GM12878 (cell line): ENCODE data around the gene ARHGEF37. TPM values are rescaled to one million over a fixed set of nuclear protein-coding genes. Genes with fewer than 3 reads are reported as not detected.
A peak's percentile ranks its signal among the peaks of the same experiment; 100 is the strongest.

Experiments
- CHD4 ChIP-seq: fragments of 200-600 bp; sonication (generic); IDR thresholded peaks from 2 replicates; pipeline ENCODE4 v1.6.1; 2016; ENCODE audit warnings: mild to moderate bottlenecking
- CREM ChIP-seq: IDR thresholded peaks from 2 replicates; pipeline ENCODE4 v1.6.1; 2014; ENCODE audit warnings: antibody characterized with exemption, low read depth
- IKZF2 ChIP-seq, 2 experiments: fragments of 450-650 bp; IDR thresholded peaks; 2 replicates each; pipeline ENCODE4 v1.6.1; 2017; ENCODE audit warnings: mild to moderate bottlenecking in 2 of 2, moderate library complexity in 2 of 2
- POU2F2 ChIP-seq: IDR thresholded peaks from 3 replicates; pipeline ENCODE4 v1.6.1; 2011; ENCODE audit warnings: low read depth, mild to moderate bottlenecking, low read length, borderline replicate concordance
- RAD21 ChIP-seq: IDR thresholded peaks from 2 replicates; pipeline ENCODE4 v1.6.1; 2011; ENCODE audit warnings: mild to moderate bottlenecking, low read depth, low read length, moderate library complexity; ENCODE audit not compliant: insufficient read depth
- RFX5 ChIP-seq: IDR thresholded peaks from 2 replicates; pipeline ENCODE4 v1.6.1; 2011; ENCODE audit warnings: low read depth, low read length, improper control_type of control experiment
- SIX5 ChIP-seq: IDR thresholded peaks from 2 replicates; pipeline ENCODE4 v1.6.1; 2011; ENCODE audit warnings: mild to moderate bottlenecking, low read depth, low read length, moderate library complexity; ENCODE audit not compliant: severe bottlenecking
- SMAD5 ChIP-seq: IDR thresholded peaks from 2 replicates; pipeline ENCODE4 v1.6.1; 2016; ENCODE audit warnings: antibody characterized with exemption, low read depth
- STAT3 ChIP-seq: IDR thresholded peaks from 2 replicates; pipeline ENCODE4 v1.6.1; 2011; ENCODE audit warnings: low read depth, low read length, improper control_type of control experiment
- TCF7 ChIP-seq: IDR thresholded peaks from 2 replicates; pipeline ENCODE4 v1.6.1; 2014; ENCODE audit warnings: antibody characterized with exemption, borderline replicate concordance
- YBX1 ChIP-seq: fragments of 450-650 bp; IDR thresholded peaks from 2 replicates; pipeline ENCODE4 v1.6.1; 2016; ENCODE audit warnings: antibody characterized with exemption
- polyA plus RNA-seq, 11 experiments: library from polyadenylated mRNA; depleted of rRNA in 4 of 11; unstranded in 6 of 11; stranded (reverse) in 5 of 11; fragments of >200 nt; fragmentation: Nextera tagmentation in 4 of 11; fragmentation: Illumina TruSeq in 1 of 11; extraction: Ambion mirVana in 4 of 11; extraction: Trizol in 1 of 11; gene quantifications; 1 replicate in 1 of 11; 2 replicates in 10 of 11; pipeline versions ENCODE4 v1.2.1 to v1.2.3, GENCODE V29; 2011 to 2016; ENCODE audit warnings: inconsistent platforms in 2 of 11, missing spikeins in 2 of 11, low read depth in 1 of 11
- total RNA-seq, 4 experiments: library from RNA; depleted of rRNA in 3 of 4; stranded (reverse); fragments of >200 nt in 3 of 4; fragmentation: Illumina TruSeq in 1 of 4; extraction: Trizol in 1 of 4; gene quantifications; 2 replicates each; pipeline versions ENCODE4 v1.2.1 to v1.2.3, GENCODE V29; 2013 to 2021
- TF ChIP-seq, protein P1 (sequence below): IDR thresholded peaks from 2 replicates; pipeline ENCODE4 v1.6.1; 2011; ENCODE audit warnings: borderline replicate concordance, low read depth, mild to moderate bottlenecking, moderate library complexity, mixed read lengths, low read length; ENCODE audit not compliant: insufficient read depth; ENCODE audit errors: extremely low read length
- TF ChIP-seq, protein P2 (sequence below), 3 experiments: IDR thresholded peaks in 2 of 3; conservative IDR thresholded peaks in 1 of 3; 2 replicates each; pipeline ENCODE4 v1.5.1; 2011; ENCODE audit warnings: low read depth in 3 of 3, low read length in 3 of 3, mild to moderate bottlenecking in 3 of 3, control low read depth in 2 of 3, moderate library complexity in 2 of 3, inconsistent platforms in 1 of 3, mixed read lengths in 1 of 3; ENCODE audit not compliant: control insufficient read depth in 2 of 3, insufficient read depth in 1 of 3; ENCODE audit errors: extremely low read depth in 1 of 3

ARHGEF37 gene
- total and polyA plus RNA-seq, 10 of the 15 experiments (the other 5 are each of a cell fraction or from before 2014, with no cell fraction given), result 0.16 to 1.1 (median 0.63) TPM

DNA sequence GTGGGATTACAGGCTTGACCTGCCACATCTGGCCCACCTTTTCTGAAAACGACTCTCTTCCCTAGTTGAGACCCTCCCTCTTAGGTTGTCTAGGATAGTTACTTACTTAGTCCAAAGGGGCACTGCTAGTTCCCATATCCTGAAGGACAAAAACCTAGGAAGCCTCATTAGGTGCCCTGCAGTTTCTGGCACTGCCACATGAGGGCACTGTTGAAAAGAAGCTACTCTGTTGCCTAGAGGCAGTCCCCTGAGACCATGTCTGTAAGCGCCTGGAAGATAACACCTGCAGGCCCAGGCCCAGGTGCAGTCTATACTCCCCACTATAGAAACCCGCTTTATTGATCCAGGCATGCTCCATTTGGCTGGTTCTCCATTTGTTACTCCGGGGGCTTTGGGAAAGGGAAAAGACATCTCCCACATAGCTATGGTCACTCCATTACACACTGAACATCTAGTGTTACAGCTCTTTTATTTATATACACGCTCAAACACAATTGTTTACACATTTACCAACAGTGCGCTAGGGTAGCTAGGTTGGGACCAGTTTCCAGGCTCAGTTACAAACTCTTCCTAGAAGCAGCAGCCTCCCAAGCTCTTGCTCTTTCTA lies 75.4 kb downstream of the ARHGEF37 start (continued):
- TF ChIP-seq, protein P1, sequence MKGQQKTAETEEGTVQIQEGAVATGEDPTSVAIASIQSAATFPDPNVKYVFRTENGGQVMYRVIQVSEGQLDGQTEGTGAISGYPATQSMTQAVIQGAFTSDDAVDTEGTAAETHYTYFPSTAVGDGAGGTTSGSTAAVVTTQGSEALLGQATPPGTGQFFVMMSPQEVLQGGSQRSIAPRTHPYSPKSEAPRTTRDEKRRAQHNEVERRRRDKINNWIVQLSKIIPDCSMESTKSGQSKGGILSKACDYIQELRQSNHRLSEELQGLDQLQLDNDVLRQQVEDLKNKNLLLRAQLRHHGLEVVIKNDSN, result no peak
- TF ChIP-seq YBX1, result no peak
- no peak for TF ChIP-seq CREM
- TF ChIP-seq, protein P2, sequence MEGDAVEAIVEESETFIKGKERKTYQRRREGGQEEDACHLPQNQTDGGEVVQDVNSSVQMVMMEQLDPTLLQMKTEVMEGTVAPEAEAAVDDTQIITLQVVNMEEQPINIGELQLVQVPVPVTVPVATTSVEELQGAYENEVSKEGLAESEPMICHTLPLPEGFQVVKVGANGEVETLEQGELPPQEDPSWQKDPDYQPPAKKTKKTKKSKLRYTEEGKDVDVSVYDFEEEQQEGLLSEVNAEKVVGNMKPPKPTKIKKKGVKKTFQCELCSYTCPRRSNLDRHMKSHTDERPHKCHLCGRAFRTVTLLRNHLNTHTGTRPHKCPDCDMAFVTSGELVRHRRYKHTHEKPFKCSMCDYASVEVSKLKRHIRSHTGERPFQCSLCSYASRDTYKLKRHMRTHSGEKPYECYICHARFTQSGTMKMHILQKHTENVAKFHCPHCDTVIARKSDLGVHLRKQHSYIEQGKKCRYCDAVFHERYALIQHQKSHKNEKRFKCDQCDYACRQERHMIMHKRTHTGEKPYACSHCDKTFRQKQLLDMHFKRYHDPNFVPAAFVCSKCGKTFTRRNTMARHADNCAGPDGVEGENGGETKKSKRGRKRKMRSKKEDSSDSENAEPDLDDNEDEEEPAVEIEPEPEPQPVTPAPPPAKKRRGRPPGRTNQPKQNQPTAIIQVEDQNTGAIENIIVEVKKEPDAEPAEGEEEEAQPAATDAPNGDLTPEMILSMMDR (IDR thresholded peaks at IDR 0.05 in 2 of 3, conservative IDR thresholded peaks at IDR 0.05 in 1 of 3; ENCODE audit: control insufficient read depth in 2 of 3, extremely low read depth in 1 of 3, insufficient read depth in 1 of 3, low read depth in 3 of 3, low read length in 3 of 3), result peak; percentile 72 to 83 (median 76)
- peak; percentile 69 for TF ChIP-seq RAD21
- peak; percentile 45; the same call in 1 of the 3 replicates for TF ChIP-seq POU2F2
- TF ChIP-seq TCF7, result no peak
- no peak for TF ChIP-seq STAT3
- no peak for TF ChIP-seq SIX5
- no peak for TF ChIP-seq RFX5
- TF ChIP-seq CHD4, result no peak
- TF ChIP-seq IKZF2 (IDR thresholded peaks at IDR 0.05), result peak; percentile 46 to 53
- TF ChIP-seq SMAD5, result no peak
